ENCODE data around the gene GOLGA2. TPM values are rescaled to one million over a fixed set of nuclear protein-coding genes. Genes with fewer than 3 reads are reported as not detected.

The GOLGA2 gene
- total and polyA plus RNA-seq, 2 of the 13 experiments (the other 11 are each of a cell fraction or from before 2014, with no cell fraction given) = 45.3 to 45.8 TPM

DNA sequence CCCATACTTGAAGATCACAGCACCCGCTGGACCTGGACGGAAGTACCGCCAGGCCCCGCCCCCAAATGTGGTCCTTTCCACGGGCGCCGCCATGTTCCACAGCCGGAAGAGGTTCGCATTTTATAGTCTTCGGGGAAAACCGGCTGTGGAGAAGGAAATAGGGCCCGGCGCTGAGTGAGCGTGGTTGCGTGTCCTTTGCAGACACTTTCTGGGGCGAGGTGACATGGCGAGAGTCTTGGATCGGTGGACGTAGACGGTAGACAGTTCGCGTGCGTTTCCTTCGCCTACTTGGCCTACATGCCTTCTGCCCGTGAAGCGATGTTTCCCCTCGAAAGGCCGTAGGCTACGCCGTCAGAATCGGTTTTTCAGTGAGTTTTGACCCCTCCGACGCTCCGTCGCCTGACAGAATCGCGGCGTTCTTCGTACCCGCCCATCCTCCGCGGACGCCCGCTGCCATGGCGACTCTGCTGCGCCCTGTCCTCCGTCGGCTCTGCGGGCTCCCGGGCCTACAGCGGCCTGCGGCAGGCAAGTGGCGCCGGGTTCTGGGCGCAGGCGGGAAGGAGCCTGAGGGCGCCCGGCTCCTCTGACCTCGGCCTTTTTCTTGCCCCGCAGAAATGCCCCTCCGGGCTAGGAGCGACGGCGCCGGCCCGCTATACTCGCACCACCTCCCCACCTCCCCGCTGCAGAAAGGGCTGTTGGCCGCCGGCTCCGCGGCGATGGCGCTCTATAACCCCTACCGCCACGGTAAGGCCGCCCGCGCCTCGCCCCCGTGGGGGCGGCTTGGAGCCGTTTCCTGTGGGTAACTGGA, 46.8 kb upstream of the GOLGA2 start, which contains the start of the genes COQ4 and TRUB2 (continued):
- peak; percentile 89; the same call in 1 of the 2 replicates for TF ChIP-seq NRL (CRISPR knock-in tag; IDR thresholded peaks at IDR 0.05; ENCODE audit: borderline replicate concordance)
- no peak; the same call in 1 of the 2 replicates for TF ChIP-seq ARNT2 (CRISPR knock-in tag; IDR thresholded peaks at IDR 0.05; ENCODE audit: low read depth)
- TF ChIP-seq, protein P1, sequence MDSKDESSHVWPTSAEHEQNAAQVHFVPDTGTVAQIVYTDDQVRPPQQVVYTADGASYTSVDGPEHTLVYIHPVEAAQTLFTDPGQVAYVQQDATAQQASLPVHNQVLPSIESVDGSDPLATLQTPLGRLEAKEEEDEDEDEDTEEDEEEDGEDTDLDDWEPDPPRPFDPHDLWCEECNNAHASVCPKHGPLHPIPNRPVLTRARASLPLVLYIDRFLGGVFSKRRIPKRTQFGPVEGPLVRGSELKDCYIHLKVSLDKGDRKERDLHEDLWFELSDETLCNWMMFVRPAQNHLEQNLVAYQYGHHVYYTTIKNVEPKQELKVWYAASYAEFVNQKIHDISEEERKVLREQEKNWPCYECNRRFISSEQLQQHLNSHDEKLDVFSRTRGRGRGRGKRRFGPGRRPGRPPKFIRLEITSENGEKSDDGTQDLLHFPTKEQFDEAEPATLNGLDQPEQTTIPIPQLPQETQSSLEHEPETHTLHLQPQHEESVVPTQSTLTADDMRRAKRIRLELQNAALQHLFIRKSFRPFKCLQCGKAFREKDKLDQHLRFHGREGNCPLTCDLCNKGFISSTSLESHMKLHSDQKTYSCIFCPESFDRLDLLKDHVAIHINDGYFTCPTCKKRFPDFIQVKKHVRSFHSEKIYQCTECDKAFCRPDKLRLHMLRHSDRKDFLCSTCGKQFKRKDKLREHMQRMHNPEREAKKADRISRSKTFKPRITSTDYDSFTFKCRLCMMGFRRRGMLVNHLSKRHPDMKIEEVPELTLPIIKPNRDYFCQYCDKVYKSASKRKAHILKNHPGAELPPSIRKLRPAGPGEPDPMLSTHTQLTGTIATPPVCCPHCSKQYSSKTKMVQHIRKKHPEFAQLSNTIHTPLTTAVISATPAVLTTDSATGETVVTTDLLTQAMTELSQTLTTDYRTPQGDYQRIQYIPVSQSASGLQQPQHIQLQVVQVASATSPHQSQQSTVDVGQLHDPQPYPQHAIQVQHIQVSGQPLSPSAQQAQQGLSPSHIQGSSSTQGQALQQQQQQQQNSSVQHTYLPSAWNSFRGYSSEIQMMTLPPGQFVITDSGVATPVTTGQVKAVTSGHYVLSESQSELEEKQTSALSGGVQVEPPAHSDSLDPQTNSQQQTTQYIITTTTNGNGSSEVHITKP (CRISPR knock-in tag; IDR thresholded peaks at IDR 0.05; ENCODE audit: low read depth) = no peak; the same call in 1 of the 2 replicates
- TF ChIP-seq ZNF75D (CRISPR knock-in tag; IDR thresholded peaks at IDR 0.05; ENCODE audit: borderline replicate concordance) = no peak
- TF ChIP-seq, protein P2, sequence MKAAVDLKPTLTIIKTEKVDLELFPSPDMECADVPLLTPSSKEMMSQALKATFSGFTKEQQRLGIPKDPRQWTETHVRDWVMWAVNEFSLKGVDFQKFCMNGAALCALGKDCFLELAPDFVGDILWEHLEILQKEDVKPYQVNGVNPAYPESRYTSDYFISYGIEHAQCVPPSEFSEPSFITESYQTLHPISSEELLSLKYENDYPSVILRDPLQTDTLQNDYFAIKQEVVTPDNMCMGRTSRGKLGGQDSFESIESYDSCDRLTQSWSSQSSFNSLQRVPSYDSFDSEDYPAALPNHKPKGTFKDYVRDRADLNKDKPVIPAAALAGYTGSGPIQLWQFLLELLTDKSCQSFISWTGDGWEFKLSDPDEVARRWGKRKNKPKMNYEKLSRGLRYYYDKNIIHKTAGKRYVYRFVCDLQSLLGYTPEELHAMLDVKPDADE (CRISPR knock-in tag; IDR thresholded peaks at IDR 0.05) = no peak
- TF ChIP-seq ELF4 (CRISPR knock-in tag; IDR thresholded peaks at IDR 0.05; ENCODE audit: borderline replicate concordance) = no peak
- TF ChIP-seq TEAD2 (CRISPR knock-in tag; IDR thresholded peaks at IDR 0.05) = no peak; the same call in 1 of the 2 replicates
- peak; percentile 92 for TF ChIP-seq KDM5B (CRISPR knock-in tag; IDR thresholded peaks at IDR 0.05; ENCODE audit: borderline replicate concordance)
- no peak for TF ChIP-seq PRPF4 (IDR thresholded peaks at IDR 0.05; ENCODE audit: low read depth, low read length, poor library complexity, severe bottlenecking)
- peak; percentile 87 for TF ChIP-seq ZBTB38 (CRISPR knock-in tag; IDR thresholded peaks at IDR 0.05)
- TF ChIP-seq ZSCAN30 (CRISPR knock-in tag; IDR thresholded peaks at IDR 0.05) = peak; percentile 69; the same call in 1 of the 2 replicates
- no peak for TF ChIP-seq KDM3A (CRISPR knock-in tag; IDR thresholded peaks at IDR 0.05; ENCODE audit: low read depth)
- TF ChIP-seq DR1 (CRISPR knock-in tag; IDR thresholded peaks at IDR 0.05) = 0 out of 2 replicates have a peak, but pooled peaks have one; percentile 58
- TF ChIP-seq, protein P3, sequence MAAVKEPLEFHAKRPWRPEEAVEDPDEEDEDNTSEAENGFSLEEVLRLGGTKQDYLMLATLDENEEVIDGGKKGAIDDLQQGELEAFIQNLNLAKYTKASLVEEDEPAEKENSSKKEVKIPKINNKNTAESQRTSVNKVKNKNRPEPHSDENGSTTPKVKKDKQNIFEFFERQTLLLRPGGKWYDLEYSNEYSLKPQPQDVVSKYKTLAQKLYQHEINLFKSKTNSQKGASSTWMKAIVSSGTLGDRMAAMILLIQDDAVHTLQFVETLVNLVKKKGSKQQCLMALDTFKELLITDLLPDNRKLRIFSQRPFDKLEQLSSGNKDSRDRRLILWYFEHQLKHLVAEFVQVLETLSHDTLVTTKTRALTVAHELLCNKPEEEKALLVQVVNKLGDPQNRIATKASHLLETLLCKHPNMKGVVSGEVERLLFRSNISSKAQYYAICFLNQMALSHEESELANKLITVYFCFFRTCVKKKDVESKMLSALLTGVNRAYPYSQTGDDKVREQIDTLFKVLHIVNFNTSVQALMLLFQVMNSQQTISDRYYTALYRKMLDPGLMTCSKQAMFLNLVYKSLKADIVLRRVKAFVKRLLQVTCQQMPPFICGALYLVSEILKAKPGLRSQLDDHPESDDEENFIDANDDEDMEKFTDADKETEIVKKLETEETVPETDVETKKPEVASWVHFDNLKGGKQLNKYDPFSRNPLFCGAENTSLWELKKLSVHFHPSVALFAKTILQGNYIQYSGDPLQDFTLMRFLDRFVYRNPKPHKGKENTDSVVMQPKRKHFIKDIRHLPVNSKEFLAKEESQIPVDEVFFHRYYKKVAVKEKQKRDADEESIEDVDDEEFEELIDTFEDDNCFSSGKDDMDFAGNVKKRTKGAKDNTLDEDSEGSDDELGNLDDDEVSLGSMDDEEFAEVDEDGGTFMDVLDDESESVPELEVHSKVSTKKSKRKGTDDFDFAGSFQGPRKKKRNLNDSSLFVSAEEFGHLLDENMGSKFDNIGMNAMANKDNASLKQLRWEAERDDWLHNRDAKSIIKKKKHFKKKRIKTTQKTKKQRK (IDR thresholded peaks at IDR 0.05; ENCODE audit: low read length) = no peak
- TF ChIP-seq KLF16 (CRISPR knock-in tag; IDR thresholded peaks at IDR 0.05) = peak in 1 of 2 experiments; percentile 87; a peak in 2 of 4 replicates
- TF ChIP-seq ZNF607 (CRISPR knock-in tag; IDR thresholded peaks at IDR 0.05; ENCODE audit: borderline replicate concordance) = peak; percentile 92
- TF ChIP-seq, protein P4, sequence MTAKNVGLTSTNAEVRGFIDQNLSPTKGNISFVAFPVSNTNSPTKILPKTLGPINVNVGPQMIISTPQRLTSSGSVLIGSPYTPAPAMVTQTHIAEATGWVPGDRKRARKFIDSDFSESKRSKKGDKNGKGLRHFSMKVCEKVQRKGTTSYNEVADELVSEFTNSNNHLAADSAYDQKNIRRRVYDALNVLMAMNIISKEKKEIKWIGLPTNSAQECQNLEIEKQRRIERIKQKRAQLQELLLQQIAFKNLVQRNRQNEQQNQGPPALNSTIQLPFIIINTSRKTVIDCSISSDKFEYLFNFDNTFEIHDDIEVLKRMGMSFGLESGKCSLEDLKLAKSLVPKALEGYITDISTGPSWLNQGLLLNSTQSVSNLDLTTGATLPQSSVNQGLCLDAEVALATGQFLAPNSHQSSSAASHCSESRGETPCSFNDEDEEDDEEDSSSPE (CRISPR knock-in tag; IDR thresholded peaks at IDR 0.05) = peak; percentile 65; the same call in 1 of the 2 replicates
- TF ChIP-seq SP140L (CRISPR knock-in tag; IDR thresholded peaks at IDR 0.05; ENCODE audit: borderline replicate concordance) = peak; percentile 91; the same call in 1 of the 2 replicates
- TF ChIP-seq NR3C1 (CRISPR knock-in tag; IDR thresholded peaks at IDR 0.05) = no peak

Data from HepG2 (cell line).